Medulla oblongata (tissue), 1 donor: ENCODE data around the gene LSM14B.

Experiments used
- DNase-seq: peaks from one replicate; pipeline ENCODE4 v3.0.0-alpha.2; 2015; ENCODE audit errors: extremely low spot score

LSM14B gene

DNA sequence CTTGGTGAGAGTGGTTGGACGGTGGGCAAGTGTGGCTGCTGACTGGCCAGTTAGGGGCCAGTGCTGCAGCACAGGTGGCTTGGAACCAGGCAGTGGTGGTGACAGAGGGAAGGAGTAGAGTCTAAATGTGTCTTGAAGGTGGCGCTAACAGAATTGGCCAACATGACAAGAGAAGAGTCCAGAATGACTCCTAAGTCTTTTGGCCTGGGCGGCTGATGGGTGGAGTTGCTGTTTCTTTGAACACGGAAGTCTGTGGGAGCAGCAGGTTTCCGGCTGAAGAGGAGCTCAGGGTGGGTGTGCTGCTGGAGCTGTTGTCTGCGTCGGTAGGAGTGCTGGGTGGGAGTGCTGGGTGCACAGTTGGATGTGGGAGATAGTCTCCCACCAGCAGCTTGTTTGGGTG lies 10.1 kb downstream of the LSM14B start:
- no peak for DNase-seq

DNA sequence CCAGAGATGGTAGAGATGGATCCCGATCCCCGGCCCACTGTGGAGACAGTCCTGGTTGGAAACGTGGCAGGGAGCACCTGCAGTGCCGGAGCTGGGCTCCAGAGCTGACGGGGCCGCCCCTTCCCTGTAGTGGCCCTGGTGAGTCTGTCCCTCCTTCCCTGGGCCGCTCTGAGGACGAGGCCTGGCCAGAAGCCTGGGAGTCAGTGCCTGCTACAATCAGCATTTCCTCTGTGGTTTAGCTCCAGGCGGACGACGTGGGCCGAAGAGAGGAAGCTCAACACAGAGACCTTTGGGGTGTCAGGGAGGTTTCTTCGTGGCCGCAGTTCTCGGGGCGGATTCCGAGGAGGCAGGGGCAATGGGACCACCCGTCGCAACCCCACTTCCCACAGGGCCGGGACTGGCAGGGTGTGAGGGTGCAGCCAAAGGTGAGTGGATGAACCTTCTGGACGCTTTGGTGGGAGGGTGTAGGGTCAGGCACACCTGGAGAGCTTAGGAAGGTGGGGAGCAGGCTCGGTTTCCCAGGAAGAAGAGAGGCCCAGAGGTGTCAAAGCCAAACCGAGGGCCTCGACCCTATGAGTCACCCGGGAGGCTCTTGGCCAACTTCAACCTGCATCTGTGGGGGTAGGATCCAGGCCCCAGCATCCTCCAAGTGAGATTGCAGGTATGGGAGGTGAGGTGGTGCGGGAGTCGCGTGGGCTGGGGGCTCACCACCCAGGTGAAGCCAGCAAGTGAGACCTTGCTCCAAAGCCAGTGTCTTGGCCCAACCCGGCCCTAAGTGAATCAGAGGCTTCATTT lies 11.0 kb downstream of the LSM14B start:
- DNase-seq, result no peak

DNA sequence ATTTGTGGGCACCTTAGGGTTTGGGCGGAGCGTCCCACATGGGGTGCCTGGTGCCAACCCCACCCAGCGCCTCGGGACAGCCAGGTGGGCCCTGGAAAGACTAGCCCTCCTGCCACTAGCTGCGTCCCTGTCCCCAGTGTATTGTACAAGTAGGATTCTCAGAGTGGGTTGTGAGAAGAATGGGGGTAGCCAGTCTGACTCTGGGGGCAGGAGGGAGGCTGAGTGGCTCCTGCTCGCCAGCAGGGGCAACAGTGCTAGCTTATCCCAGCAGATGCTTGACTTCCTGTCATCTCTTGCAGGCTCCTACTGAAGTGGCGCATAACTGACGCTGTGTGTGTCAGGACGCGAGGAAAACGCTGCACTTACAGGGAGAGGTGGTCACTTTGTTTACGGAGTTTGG lies 11.6 kb downstream of the LSM14B start:
- DNase-seq, result no peak

DNA sequence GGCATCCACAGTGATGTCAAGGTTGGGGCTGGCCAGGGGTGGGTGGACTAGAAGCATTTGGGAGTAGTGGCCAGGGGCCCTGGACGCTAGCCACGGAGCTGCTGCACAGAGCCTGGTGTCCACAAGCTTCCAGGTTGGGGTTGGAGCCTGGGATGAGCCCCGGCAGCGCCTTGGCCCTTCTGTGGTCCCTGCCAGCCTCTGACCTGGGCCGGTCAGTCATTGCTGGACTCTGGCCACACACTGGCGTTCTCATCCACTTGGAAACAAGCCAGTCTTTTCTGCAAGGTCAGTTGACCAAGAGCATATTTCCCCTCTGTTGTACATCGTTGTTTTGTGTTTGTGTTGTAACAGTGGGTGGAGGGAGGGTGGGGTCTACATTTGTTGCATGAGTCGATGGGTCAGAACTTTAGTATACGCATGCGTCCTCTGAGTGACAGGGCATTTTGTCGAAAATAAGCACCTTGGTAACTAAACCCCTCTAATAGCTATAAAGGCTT lies 12.5 kb downstream of the LSM14B start:
- no peak for DNase-seq

DNA sequence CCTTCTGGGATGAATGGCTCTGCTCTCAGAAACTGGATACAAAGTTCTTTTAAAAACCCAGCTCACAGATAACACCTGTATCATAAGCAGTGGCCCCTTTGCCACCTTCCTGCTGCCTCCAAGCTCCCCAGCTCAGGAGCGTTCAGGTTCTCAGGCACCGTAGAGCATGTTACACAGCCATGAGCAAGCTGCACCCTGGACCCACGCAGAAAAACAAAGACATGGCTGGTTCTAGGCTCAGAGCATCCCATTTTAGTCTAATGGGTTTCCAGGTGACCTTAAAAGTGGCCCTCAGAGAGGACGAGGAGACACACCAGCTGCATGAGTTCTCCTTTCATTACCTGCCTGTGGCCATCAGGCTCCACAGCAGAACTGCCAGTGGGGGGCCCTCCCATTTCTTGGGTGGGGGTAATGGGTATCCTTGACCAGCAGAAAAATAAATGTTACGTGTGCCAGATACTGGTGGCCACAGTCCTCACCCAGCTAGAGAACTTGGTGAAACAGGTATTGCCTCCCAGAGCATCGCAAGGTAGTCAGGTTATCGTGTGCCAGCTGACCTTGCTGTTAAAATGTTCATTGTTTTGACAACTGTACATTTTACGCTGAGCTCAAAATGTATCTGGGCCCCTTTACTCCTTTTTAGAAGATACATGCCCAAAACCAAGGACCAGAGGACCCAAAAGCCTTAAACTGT lies 13.4 kb downstream of the LSM14B start:
- no peak for DNase-seq

DNA sequence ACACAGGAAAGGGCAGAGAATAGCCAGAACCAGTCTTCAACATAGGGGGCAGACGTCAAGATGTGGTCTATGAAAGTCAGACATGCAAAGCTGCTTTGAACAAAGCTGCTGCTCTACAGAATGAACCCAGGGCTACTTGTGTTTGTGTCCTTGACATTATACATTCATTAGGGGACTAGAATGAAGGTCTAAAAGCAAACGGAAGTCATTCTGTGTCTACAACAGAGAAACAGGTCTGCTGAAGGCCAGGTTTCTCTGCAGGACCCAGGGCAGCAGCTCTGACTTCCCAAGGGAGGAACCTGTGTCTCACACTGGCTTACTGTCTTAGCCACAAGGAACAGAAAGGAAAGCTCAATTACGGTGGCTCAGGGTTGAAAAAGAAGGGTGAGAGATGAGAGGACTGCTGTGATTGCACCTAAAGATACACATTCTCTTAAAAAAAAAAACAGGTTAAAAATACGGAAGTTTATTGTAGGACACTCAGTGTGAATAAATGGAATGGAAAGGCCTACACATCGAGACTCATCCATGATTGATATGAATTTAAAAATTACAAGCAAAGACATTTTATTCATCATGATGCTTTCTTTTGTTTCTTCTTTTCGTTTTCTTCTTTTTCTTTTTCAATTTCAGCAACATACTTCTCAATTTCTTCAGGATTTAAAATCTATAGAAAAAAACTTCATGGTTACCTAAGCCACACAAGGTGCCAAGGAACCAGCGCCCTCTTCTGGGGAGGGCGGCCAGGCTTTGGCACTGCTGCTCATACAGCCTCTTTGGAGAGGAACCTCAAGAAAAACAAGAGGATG lies 14.2 kb downstream of the LSM14B start:
- peak; percentile 74 for DNase-seq

DNA sequence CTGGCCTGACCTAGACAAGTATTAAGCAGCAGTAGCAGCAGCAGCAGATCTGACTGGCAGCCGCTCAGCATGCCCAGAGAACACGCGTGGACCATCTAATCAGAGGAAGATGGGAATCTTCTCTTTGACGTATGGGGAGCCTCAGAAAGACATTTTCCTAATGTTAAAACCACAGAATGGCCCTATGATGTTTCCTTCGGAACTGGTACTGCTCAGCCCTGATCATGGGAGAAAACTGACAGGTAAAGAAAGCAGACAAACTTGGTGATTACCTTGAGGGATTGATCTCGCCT lies 14.8 kb downstream of the LSM14B start:
- DNase-seq, result no peak

DNA sequence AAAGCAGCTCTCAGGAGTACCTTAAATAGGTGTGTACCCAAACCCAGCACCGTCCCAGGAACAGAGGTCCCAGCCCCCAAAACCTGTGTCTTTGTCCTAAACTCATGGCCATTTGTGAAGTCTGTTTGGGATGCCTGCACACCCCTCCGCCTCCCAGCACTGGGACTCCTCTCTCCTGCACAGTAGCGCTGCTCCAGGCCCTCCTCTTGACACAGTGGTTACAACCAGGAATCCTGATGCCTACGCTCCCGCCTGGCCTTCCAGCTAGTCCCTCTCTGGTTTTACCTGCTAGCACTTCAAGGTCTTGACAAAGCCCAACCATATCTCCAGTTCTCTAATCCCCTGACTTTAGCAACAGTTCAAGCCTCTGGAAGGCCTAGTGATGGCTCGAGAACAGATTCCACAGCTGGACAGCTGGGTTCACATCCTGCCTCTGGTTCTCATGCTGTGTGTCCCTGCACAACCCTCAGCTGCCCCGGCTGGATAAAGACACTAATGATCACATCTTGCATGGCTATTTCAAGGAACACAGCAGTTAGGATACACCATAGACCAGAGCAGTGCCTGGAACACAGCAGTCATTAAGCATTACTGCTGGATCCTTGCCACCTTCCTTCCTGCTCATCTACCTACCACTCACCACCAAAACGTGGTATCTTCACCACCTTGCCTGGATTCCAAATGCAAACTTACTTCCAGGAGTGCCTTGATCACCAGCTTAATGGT lies 15.4 kb downstream of the LSM14B start:
- no peak for DNase-seq

DNA sequence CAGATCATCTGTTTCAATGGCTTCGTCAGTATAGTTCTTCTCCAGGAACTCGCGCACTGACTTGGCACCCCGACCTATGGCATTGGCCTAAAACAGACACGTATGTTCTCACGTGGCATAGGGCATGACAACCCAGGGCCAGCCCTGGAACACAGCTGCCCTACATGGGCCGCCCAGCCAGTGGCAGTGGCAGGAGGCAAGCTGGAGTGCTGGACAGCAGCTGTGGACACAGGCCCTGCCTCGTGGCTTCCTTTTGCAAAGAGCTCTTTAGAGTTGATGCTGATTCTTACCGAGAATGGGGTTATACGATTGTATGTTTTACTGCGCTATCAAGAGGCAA lies 15.9 kb downstream of the LSM14B start:
- no peak for DNase-seq

DNA sequence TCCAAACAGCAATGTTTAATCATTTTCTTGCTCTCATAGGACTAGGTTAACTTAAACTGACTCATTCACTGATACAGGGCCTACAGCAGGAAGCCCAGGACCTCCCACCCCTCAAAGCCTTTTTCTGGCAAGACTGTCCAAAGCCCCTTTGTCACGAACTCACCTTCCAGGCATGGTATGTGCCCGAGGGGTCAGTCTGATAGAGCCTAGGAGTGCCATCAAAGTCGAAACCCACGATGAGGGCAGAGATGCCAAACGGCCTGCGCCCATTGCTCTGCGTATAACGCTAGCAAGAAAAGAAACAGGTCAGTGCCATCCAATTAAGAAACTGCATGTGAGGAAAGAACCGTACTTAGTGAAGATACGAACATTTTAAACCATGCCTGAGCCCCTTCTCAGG lies 16.6 kb downstream of the LSM14B start:
- DNase-seq, result no peak

DNA sequence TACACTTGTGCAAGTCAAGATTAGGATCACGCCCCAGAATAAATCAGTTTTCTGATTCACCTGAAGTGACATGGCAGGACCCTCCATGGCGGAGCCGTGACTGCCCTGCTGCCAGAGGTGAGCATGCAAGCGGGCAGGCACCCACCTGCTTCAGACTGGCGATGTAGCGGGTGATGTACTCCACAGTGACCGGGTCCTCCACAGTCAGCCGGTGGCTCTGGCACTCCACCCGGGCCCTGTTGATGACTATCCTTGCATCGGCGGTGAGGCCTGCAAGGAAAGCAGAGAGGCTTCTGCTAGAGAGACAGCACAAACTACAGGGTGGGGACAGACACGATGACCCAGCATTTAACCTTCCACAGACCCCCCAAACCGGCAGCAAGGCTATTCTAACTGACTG lies 17.4 kb downstream of the LSM14B start:
- no peak for DNase-seq

DNA sequence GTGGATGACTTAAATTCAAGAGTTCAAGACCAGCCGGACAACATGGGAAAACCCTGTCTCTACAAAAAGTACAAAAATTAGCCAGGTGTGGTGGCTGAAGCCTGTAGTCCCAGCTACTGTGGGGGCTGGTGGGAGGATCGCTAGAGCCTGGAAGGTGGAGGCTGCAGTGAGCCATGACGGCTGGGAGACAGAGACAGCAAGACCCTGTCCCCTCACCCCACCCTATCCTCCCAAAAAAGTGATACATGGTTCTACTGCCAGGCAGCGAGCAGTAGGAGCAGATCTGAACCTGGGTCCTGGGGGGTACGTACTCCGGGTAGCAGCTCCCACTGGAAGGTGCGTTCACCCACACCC lies 18.7 kb downstream of the LSM14B start:
- no peak for DNase-seq

DNA sequence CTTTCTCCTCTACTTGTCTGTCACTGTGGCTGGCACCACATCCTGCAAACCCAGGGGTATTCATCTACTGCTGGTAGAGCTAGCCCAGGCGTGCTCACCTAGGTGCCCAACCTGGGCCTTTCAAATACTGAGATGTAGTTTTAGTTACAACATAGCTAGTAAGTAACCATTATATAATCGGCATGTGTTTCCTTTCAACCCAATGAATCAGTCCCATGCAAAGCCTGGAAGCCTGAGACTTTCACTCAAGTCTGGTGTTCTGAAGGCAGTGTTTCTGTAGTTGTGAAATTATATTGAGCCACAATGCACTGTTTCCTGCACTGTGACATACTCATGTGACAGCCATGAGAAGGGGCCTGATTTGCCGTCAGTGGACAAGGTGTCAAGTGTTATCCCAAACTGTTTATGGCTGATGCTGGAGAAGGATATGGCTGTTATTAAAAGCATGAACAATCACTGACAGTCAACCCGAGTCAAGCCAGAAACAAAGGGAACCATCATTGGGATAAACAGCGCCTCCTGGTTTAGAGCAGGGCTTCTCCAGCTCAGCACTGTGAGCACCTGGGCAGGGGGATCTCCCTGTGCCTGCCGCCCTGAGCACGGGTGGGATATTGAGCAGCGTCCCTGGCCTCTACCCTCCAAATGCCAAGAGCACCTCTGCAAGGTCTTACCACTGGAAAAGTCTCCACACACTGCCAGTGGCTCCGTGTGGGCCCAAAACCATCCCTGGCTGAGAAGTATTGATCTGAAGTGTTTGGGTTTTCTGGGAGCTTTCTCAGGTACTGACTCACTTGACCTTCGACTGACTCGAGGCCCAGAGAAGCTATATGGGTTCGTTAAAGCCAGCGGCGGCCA lies 19.3 kb downstream of the LSM14B start:
- no peak for DNase-seq

DNA sequence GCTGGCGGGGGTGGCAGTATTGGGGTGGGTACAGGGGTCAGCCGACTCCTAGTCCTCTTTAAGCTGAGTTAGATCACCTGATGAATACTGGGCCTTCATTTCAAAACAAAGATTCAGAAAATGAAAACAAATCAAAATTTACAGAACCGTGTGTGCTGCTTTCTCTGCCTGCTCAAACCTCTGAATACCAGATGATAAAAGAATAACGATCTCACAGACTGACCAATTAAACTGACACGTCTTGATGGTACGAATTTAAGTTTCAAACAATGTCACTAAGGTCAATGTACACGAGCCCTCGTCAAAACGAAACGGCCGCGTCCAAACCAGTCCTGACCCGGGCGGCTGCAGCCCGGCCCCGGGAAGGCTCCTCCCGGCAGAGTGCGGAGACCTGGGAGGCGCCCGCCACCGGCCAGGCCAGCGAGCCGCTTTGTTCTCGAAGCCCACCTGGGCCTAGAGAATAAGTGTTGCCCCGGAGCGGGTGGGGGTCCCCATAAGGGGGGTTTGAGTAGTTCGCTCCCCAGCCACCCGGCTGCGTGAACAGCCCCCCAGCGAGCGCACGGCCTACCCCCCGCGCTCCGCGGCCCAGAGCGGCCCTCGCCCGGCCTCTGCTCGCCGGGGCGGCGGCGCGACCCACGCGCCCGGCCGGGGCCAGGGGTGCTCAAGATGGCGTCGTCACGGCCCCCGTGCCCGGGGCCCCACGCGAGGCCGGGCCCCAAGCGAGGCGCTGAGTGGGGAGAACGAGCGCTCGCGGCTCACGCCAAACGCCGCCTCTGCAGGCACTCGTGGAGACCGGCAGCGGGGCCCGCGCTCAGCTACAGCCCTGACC lies 20.2 kb downstream of the LSM14B start:
- DNase-seq, result no peak

DNA sequence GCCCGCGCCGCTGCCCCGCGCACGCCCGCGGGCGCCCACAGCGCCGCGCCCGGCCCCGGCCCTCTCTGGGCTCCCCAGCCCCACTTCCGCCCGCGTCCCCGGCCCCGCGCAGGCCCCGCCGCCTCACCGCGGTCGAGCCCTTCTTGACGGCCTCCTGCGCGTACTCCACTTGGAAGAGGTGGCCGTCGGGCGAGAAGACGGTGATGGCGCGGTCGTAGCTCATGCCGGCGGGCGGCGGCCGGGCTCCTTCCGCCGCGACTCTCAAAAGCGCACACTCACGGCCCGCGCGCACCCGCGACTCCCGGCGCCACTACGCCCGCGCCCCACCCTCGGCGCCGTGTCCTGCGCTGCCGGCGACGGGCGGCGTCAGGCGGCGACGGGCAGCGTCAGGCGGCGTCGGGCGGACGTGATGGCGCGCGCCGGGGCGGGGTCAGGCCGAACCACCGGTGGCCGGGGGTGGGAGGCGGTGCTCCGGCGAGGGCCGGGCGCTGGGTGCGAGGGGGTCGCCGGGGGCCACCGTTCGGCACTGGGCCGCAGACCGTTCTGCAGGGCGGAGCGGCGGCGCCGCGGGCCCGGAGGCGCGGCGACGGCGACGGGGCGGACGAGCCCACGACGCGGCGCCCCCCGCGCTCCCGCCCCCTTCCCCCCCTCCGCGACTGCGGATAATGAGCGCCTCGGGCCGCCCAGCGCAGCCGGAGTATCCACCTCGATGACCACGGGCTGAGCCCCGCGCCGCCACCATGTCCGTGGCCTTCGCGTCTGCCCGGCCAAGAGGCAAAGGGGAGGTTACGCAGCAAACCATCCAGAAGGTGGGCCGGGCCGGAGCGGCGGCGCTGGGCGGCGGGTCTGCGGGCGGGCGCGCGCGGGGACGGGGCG lies 21.0 kb downstream of the LSM14B start, which contains the start of the genes PSMA7 and SS18L1:
Gene PSMA7, minus strand, starts transcription at position 314 of the 876 bp plus-strand sequence. Its CDS starts 91 bp downstream, at position 223.
Gene SS18L1, plus strand, starts transcription at position 689 of the 876 bp plus-strand sequence. Its CDS starts 52 bp downstream, at position 741.
- peak; percentile 92 for DNase-seq

DNA sequence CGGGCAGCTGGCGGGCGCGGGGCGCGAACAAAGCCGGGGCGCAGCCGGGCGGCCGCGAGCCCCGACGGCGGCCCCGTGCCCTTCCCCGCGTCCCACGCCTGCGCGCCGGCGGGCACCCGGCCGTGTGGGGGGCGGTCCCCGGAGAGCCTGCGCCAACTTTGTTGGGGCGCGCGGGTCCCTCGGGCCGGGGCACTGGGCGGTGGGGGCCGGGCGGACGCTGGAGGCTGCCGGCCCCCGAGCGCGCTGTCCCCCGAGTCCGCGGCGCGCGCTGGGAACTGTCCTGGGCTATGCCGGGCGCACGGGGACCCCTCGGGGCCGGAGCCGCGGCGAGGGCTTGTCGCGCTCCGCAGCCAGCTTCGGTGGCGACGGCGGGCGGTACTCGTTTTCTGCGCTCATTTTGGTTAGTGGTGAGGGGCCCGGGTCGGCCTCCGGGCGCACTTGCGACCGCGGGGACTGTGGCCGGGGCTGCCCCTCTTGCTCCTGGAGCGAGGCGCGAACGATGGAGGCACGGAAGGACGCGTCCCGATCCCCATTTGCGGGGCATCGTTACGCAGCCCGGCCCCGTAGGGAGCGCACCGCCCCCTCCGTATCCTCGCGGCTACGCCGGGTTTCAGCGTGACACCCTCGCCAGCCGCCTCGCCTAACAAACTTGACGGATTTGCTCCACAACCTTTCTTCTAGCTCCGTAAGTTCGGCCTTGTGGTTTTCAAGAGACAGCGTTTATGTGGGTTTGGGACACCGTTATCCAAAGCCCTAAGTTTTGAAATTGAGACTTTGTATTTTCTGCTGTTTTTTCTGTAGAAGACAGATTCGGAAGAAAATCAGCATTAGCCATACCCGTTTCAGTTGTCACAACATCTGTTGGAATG lies 21.9 kb downstream of the LSM14B start:
- no peak for DNase-seq

DNA sequence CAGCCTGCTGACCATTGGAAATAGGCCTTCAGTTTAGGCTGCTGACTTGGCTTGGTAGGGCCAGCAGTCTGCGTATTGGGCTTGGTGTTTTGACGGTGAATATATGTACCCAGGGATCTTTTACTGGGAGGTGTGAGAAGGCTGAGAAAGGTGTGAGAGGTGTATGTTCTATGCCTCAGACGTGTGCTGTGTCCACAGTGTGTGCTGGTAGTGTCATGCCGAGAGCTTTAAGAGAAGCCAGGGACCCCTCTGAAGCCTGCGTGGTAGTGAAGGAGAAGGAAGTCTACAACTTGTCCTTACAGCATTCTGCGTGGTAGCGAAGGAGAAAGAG lies 23.4 kb downstream of the LSM14B start:
- DNase-seq, result no peak
